HG03108 (cell line): Measurements from ENCODE around the gene PLCL2.
"Not testable (repeated sequence)": the region's sequence is repeated elsewhere in the genome, so short reads cannot be mapped to it uniquely, and the experiment has no call there.

Source experiments
- ATAC-seq: cut with Tn5 transposase; IDR thresholded peaks from one replicate; pipeline ENCODE4 v1.9.1; 2021; ENCODE audit warnings: moderate library complexity; ENCODE audit not compliant: unreplicated experiment

The PLCL2 gene

GRCh38 chr3:16957852-16958251 lies 73.1 kb downstream of the PLCL2 start:
- not testable (repeated sequence) for ATAC-seq

- ATAC-seq = no peak
These were observed 75.4 kb downstream of the PLCL2 start for GRCh38 chr3:16960125-16960524.

- ATAC-seq = no peak
These were observed 77.0 kb downstream of the PLCL2 start for GRCh38 chr3:16961621-16962205.

GRCh38 chr3:16975083-16975482 lies 90.3 kb downstream of the PLCL2 start:
- no peak for ATAC-seq

GRCh38 chr3:16978234-16978920 lies 93.6 kb downstream of the PLCL2 start:
- ATAC-seq = no peak

- ATAC-seq = no peak
These were observed 94.1 kb downstream of the PLCL2 start for GRCh38 chr3:16978921-16979271.

- ATAC-seq = not testable (repeated sequence)
These were observed 95.2 kb downstream of the PLCL2 start for GRCh38 chr3:16979769-16980515.

- not testable (repeated sequence) for ATAC-seq
These were observed 95.8 kb downstream of the PLCL2 start for GRCh38 chr3:16980526-16980925.

GRCh38 chr3:16982460-16982859 lies 97.7 kb downstream of the PLCL2 start:
- no peak for ATAC-seq

- no peak for ATAC-seq
These were observed 100.9 kb downstream of the PLCL2 start for GRCh38 chr3:16985608-16986007.

- no peak for ATAC-seq
These were observed 102.4 kb downstream of the PLCL2 start for GRCh38 chr3:16987141-16987540.

GRCh38 chr3:16990163-16990562 lies 105.4 kb downstream of the PLCL2 start:
- no peak for ATAC-seq

GRCh38 chr3:16992198-16992597 lies 107.4 kb downstream of the PLCL2 start:
- ATAC-seq = no peak

- ATAC-seq = no peak
These were observed 108.5 kb downstream of the PLCL2 start for GRCh38 chr3:16993227-16993626.

- no peak for ATAC-seq
These were observed 110.2 kb downstream of the PLCL2 start for GRCh38 chr3:16994854-16995525.

- no peak for ATAC-seq
These were observed 110.8 kb downstream of the PLCL2 start for GRCh38 chr3:16995601-16996000.

- ATAC-seq = no peak
These were observed 113.6 kb downstream of the PLCL2 start for GRCh38 chr3:16998236-16998923.

- ATAC-seq = no peak
These were observed 114.4 kb downstream of the PLCL2 start for GRCh38 chr3:16999161-16999560.

GRCh38 chr3:16999871-17000270 lies 115.1 kb downstream of the PLCL2 start:
- no peak for ATAC-seq

- no peak for ATAC-seq
These were observed 118.7 kb downstream of the PLCL2 start for GRCh38 chr3:17003457-17003856.
